ENCODE data around the gene IKBKG. TPM values are rescaled to one million over a fixed set of nuclear protein-coding genes. Genes with fewer than 3 reads are reported as not detected.
"Not testable (repeated sequence)": the region's sequence is repeated elsewhere in the genome, so short reads cannot be mapped to it uniquely, and the experiment has no call there.

The IKBKG gene
- total RNA-seq, 1 experiment from 2014 or later = 33.2 TPM

DNA sequence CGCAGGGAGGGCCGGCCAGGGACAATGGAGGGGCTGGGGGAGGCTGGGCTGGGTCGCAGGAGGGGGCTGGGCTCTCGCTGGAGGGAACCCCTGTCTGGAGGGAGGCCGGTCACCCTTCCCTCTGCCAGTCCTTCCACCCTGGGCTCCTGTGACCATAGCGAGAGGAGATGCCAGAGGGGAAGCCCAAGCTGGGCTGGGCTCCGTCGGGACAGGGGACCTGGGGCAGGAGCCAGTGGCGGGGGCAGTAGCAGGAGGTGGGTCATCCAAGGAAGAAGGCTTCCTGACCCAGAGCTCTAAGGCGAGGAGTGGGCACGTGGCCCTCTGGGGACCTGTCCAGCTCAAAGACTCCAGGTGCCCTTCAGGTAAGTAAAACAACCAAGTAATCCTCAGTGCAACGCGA lies 54.8 kb downstream of the IKBKG start:
- DNase-seq (ENCODE audit: extremely low read depth, low read depth) = no peak

DNA sequence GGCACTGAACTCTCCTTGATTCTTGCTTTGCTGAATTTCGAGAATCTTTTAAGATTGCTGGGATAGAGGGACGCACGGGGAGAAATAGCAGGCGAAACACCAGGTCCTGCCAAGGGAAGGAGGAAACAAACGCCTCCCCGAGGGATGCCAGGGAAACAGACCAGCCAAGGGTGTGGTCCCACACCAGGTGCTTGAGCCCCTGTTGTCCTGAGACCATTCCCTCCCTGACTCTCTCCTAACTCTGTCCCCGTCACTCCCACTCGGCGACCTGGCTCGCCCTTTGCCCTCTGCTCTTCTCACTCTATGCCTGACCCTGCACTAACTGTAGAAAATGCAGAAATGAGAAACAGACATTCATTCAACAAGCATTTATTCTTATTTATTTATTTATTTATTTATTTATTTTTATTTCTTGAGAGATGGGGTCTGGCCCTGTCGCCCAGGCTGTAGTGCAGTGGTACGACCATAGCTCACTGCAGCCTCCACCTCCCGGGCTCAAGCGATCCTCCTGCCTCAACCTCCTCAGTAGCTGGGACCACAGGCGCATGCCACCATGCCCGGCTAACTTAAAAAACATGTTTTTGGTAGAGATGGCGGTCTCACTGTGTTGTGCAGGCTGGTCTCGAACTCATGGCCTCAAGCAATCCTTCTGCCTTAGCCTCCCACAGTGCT lies 55.5 kb downstream of the IKBKG start:
- no peak for DNase-seq (ENCODE audit: extremely low read depth, low read depth)

GRCh38 chrX:154603438-154604430 lies 56.3 kb downstream of the IKBKG start:
- DNase-seq (ENCODE audit: extremely low read depth, low read depth) = peak; percentile 25

- no peak for DNase-seq (ENCODE audit: extremely low read depth, low read depth)
These were observed 58.1 kb downstream of the IKBKG start for GRCh38 chrX:154605566-154605965.

DNA sequence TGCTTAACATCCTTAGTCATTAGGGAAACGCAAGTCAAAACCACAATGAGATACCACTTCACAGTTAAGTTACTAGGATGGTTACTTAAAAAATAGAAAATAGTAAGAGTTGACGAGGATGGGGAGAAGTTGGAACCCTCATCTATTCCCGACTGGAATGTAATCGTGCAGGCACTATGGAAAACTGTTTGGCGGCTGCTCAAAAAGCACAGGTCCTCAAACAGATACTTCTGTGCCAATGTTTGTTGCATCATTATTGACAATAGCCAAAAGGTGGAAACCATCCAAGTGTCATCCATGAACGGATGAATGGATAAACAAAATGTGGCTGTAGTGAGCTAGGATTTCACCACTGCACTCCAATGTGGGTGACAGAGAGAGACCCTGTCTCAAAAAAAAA lies 60.0 kb downstream of the IKBKG start:
- DNase-seq (ENCODE audit: extremely low read depth, low read depth) = no peak

GRCh38 chrX:154607976-154608375 lies 60.6 kb downstream of the IKBKG start:
- not testable (repeated sequence) for DNase-seq (ENCODE audit: extremely low read depth, low read depth)

DNA sequence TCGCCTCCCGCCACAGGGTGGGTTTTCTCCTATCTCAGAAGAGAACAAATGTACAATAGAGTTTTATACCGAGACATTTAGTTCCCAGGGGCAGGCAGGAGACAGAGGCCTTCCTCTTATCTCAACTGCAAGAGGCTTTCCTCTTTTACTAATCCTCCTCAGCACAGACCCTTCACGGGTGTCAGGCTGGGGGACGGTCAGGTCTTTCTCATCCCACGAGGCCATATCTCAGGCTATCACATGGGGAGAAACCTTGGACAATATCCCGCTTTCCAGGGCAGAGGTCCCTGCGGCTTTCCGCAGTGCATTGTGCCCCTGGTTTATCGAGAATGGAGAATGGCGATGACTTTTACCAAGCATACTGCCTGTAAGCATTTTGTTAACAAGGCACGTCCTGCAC lies 61.4 kb downstream of the IKBKG start:
- DNase-seq (ENCODE audit: extremely low read depth, low read depth) = not testable (repeated sequence)

DNA sequence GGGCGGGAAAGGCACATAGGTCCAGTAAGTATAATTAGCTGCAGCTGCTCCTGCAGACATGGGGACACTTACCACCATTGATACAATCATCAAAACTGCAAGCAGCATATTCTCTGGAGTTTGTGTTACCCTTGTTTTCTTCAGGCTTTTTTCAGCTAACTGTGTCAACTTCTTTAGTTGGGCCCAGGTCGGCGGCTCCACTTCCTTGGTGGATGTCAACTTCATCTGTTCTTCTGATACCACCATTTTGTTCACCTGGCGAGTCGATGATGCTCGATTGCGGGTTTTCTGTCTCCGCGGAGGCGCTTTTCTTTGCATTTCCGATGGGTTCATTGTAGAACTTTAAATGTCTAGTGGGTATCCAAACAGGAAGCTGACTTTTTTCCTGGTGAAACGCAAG lies 63.7 kb downstream of the IKBKG start:
- not testable (repeated sequence) for DNase-seq (ENCODE audit: extremely low read depth, low read depth)

DNA sequence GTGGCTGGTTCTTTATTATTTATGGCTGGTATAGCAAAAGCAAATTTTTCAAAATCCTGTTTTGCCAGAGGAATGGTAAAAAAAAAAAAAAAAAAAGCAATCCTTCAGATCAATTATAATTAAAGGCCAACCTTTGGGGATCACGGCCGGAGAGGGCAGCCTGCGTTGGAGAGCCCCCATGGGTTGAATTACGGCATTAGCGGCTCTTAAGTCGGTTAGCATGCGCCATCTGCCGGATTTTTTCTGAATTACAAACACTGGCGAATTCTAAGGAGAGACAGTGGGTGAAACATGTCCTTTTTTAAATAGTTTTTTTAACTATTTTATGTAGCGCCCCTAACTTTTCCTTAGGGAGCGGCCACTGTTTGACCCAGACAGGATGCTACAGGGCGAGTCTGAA lies 66.2 kb downstream of the IKBKG start:
- not testable (repeated sequence) for DNase-seq (ENCODE audit: extremely low read depth, low read depth)

Small RNA genes within 50 kb of the gene (small RNA-seq; reads per million reads assigned to genes)
- gene AC244090.1 = 0 reads per million in 2 experiments

Other genes starting within 250 kb of the IKBKG start
- gene FLNA, start 173.0 kb upstream of the IKBKG start, total RNA-seq (2014; rRNA removed; shearing (Covaris generic)) = 901 and 1,031 TPM in 2 replicates
- gene EMD, start 168.3 kb upstream of the IKBKG start, total RNA-seq (2014; rRNA removed; shearing (Covaris generic)) = 85.8 and 98.2 TPM in 2 replicates
- 5,948 and 7,043 TPM in 2 replicates for gene RPL10, start 149.2 kb upstream of the IKBKG start, total RNA-seq (2014; rRNA removed; shearing (Covaris generic))
- 45.8 and 48.9 TPM in 2 replicates for gene DNASE1L1, start 138.4 kb upstream of the IKBKG start, total RNA-seq (2014; rRNA removed; shearing (Covaris generic))
- gene TAFAZZIN, start 136.1 kb upstream of the IKBKG start, total RNA-seq (2014; rRNA removed; shearing (Covaris generic)) = 43.7 and 53.6 TPM in 2 replicates
- 99.0 and 105 TPM in 2 replicates for gene ATP6AP1, start 118.9 kb upstream of the IKBKG start, total RNA-seq (2014; rRNA removed; shearing (Covaris generic))
- 99.9 and 117 TPM in 2 replicates for gene GDI1, start 110.5 kb upstream of the IKBKG start, total RNA-seq (2014; rRNA removed; shearing (Covaris generic))
- 62.2 and 67.5 TPM in 2 replicates for gene FAM50A, start 103.5 kb upstream of the IKBKG start, total RNA-seq (2014; rRNA removed; shearing (Covaris generic))
- 6.5 and 7.1 TPM in 2 replicates for gene PLXNA3, start 89.3 kb upstream of the IKBKG start, total RNA-seq (2014; rRNA removed; shearing (Covaris generic))
- gene LAGE3, start 68.3 kb upstream of the IKBKG start, total RNA-seq (2014; rRNA removed; shearing (Covaris generic)) = 35.4 and 45.5 TPM in 2 replicates
- 93.2 and 97.7 TPM in 2 replicates for gene UBL4A, start 61.0 kb upstream of the IKBKG start, total RNA-seq (2014; rRNA removed; shearing (Covaris generic))
- 27.9 and 34.8 TPM in 2 replicates for gene SLC10A3, start 57.0 kb upstream of the IKBKG start, total RNA-seq (2014; rRNA removed; shearing (Covaris generic))
- 42.1 and 44.3 TPM in 2 replicates for gene FAM3A, start 31.4 kb upstream of the IKBKG start, total RNA-seq (2014; rRNA removed; shearing (Covaris generic))
- 369 and 378 TPM in 2 replicates for gene G6PD, start 774 bp upstream of the IKBKG start, total RNA-seq (2014; rRNA removed; shearing (Covaris generic))
- not detected in 2 replicates for gene CTAG1A, start 37.5 kb downstream of the IKBKG start, total RNA-seq (2014; rRNA removed; shearing (Covaris generic))
- not detected in 2 replicates for gene CTAG1B, start 71.7 kb downstream of the IKBKG start, total RNA-seq (2014; rRNA removed; shearing (Covaris generic))
- not detected in 2 replicates for gene CTAG2, start 106.0 kb downstream of the IKBKG start, total RNA-seq (2014; rRNA removed; shearing (Covaris generic))
- 0.20 and 0.89 TPM in 2 replicates for gene GAB3, start 203.5 kb downstream of the IKBKG start, total RNA-seq (2014; rRNA removed; shearing (Covaris generic))
- gene DKC1, start 215.2 kb downstream of the IKBKG start, total RNA-seq (2014; rRNA removed; shearing (Covaris generic)) = 140 and 153 TPM in 2 replicates